GM10847 (cell line): Measurements from ENCODE around the gene FAM72D.
"Not testable (repeated sequence)": the region's sequence is repeated elsewhere in the genome, so short reads cannot be mapped to it uniquely, and the experiment has no call there.

ENCODE experiments used
- POLR2A ChIP-seq: IDR thresholded peaks from 2 replicates; pipeline ENCODE4 v1.6.1; 2011; ENCODE audit not compliant: insufficient read length; ENCODE audit errors: extremely low read depth

The FAM72D gene

DNA sequence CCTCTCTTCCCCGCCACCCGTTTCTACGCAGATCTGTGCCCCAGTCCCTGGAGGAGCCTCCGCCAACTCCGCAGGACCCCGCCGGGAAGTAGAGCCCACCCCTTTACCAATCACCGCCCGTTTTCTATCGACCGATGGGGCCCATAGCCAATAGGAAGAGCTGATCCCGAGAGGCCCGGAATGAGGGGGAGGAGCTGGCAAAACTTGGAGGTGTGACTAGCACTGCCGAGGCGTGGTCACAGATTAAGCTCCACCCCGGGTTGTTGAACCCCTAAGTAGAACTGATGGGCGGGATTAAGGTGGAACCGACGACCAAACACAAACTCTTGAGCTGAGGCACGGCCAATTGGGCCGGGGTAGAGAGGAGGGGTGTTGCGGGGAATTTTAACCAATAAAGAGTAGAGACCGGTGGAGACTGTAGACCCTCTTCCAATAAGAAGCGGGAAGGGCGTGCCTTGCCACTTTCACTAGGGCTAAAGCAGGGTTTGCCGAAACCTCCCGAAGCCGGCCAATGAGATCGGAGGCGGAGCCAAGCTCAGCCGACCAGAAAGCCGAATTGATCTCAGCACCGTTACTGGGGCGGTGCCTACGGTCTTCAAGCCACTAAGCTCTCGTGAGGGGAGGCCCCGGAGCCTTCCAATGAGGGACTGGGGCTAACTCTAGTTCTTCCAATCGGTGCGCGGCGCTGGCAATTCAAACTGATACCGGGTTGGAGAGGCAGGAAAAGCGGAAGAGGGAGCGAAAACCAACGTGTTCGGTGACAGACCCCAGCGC lies at the start of gene FAM72D, which contains the start of gene SRGAP2B:
FAM72D (plus strand) TSS at position 691 of the 774 bp plus-strand sequence. CDS start 874 bp downstream, outside the sequence.
SRGAP2B (minus strand) TSS at position 45 of the 774 bp plus-strand sequence. CDS start 2,427 bp downstream, outside the sequence.
- not testable (repeated sequence) for TF ChIP-seq POLR2A
